Femur (tissue), 1 donor: ENCODE results near the gene FLOT1.
"Not testable (repeated sequence)": the region's sequence is repeated elsewhere in the genome, so short reads cannot be mapped to it uniquely, and the experiment has no call there.

Source experiments
- DNase-seq: peaks from one replicate; pipeline ENCODE4 v3.0.0-alpha.2; 2017

FLOT1 gene

DNA sequence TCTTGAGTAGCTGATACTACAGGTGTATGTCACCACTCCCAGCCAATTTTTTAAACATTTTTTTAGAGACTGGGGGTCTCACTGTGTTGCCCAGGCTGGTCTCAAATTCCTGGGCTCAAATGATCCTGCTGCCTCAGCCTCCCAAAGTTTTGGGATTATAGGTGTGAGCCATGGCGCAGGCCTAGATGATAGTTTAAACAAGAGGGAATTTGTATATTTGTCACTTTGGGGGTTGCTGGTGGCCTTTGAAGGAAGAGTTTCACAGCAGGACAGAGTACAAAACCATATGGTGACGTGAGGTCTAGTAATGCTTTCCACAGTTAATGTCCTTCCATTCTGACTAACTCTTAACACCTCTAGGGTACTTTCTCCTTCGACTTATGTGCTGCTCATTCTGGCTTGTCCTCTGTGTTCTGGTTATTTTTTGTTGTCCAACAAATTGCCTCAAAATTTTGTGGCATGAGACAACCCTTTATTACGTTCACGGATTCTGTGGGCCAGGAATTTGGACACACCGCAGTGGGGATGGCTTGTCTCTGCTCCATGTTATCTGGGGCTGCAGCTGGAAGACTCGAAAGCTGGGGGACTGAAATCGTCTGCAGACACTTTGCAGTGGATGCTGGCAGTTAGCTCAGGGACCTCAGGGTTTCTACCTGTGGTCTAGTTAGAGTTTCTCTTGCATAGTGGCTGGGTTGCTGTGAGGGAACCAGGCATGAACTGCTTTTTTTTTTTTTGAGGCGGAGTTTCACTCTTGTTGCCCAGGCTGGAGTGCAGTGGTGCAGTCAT is 24.9 kb upstream of the FLOT1 start:
- no peak for DNase-seq

- DNase-seq: no peak
Observed at GRCh38 chr6:30766461-30767157, 24.1 kb upstream of the FLOT1 start.

DNA sequence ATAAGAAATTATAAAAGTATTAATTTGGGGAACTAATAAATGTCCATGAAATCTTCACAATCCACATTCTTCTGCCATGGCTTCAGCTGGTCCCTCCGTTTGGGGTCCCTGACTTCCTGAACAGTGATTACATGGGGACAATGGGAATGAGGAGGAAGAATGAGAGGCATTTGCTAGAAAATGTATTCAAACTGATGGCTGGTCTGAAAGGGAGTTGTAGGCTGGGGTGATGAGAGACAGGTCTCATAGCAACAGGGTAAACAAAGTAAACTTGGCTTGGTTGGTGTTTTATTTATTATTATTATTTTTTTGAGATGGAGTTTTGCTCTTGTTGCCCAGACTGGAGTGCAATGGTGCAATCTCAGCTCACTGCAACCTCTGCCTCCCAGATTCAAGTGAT is 23.0 kb upstream of the FLOT1 start:
- DNase-seq: not testable (repeated sequence)

DNA sequence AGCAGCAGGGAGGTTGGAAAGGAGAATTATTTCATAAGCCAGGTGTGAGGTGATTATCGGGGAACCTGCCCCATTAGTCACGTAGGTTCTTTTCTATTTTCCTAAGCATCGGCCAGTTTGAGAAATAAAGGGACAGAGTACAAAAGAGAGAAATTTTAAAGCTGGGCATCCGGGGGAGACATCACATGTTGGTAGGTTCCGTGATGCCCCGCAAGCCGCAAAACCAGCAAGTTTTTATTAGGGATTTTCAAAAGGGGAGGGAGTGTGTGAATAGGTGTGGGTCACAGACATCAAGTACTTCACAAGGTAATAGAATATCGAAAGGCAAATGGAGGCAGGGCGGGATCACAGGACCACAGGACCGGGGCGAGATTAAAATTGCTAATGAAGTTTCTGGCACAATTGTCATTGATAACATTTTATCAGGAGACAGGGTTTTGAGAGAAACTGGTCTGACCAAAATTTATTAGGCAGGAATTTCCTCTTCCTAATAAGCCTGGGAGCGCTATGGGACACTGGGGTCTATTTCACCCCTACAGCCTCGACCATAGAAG is 22.1 kb upstream of the FLOT1 start:
- not testable (repeated sequence) for DNase-seq

- no peak for DNase-seq
Observed at GRCh38 chr6:30763618-30764489, 21.4 kb upstream of the FLOT1 start.

- no peak for DNase-seq
Observed at GRCh38 chr6:30763155-30763617, 20.7 kb upstream of the FLOT1 start.

- no peak for DNase-seq
Observed at GRCh38 chr6:30761791-30762429, 19.4 kb upstream of the FLOT1 start.

DNA sequence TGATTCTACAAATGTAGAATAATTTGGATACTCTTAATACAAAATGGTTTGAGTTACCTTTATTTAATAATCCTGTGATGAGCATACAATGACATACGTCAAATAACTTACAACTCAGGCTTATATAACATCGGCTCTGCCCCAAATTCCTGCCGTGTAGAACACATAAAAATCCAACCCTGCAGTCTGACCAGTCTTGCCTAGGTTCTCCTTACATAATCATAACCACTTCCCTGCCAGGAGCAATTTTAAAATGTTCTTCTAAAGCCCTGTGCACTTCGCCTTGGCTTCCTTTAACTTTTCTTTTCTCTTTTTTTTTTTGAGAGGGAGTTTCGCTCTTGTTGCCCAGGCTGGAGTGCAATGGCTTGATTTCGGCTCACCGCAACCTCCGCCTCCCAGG is 18.1 kb upstream of the FLOT1 start:
- no peak for DNase-seq

DNA sequence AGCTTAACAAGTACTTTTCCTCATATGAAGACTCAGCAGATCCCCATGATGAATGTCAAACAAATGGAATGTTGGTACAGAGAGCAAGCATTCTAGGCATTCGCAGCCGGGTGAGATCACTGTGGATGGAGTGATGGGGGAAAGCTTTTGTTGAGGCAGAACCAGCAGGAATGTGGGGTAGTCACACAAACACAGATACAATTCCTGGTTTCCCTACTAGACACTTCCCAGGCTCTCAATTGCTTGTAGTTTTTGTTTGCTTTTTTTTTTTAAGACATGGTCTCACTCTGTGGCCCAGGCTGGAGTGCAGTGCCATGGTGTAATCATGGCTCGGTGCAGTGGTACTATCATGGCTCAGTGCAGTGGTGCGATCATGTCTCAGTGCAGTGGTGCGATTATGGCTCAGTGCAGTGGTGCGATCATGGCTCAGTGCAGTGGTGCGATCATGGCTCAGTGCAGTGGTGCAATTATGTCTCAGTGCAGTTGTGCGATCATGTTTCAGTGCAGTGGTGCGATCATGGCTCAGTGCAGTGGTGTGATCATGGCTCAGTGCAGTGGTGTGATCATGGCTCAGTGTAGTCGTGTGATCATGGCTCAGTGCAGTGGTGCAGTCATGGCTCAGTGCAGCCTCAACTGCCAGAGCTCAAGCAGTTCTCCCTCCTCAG is 17.2 kb upstream of the FLOT1 start:
- DNase-seq: no peak

DNA sequence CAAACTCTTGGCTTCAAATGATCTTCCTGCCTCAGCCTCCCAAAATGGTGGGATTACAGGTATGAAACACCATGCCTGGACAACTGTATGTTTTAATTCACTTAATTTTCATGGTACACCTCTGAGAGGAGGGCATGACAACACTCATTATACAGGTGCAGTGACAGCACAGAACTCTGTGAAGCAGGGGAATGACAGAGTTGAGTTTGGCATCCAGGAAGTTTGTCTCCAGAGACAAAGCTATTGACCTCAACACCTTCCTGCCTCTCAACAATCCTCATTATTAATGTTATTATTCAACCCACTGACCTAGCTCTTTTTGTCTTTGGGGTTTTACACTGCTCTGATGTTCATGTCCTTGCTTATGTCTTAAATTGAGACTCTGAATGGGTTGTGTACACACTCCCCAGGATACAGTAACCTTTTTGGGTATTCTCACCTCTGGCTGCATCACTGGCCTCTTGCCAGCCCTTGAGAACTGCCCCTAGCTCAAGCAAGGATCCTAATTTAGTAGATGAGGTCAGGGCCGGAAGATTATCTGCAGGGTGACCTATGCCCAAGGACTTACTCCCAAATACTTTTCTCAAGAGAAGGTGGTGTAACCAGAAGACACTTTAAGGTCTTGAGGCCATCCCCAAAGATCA is 14.9 kb upstream of the FLOT1 start:
- DNase-seq: no peak

- not testable (repeated sequence) for DNase-seq
Observed at GRCh38 chr6:30756405-30757003, 14.0 kb upstream of the FLOT1 start.

- DNase-seq: no peak
Observed at GRCh38 chr6:30754631-30755030, 12.1 kb upstream of the FLOT1 start.

- DNase-seq: peak; percentile 95
Observed at GRCh38 chr6:30752157-30752927, 9.9 kb upstream of the FLOT1 start.

GRCh38 chr6:30750379-30750668 is 7.8 kb upstream of the FLOT1 start:
- DNase-seq: no peak

DNA sequence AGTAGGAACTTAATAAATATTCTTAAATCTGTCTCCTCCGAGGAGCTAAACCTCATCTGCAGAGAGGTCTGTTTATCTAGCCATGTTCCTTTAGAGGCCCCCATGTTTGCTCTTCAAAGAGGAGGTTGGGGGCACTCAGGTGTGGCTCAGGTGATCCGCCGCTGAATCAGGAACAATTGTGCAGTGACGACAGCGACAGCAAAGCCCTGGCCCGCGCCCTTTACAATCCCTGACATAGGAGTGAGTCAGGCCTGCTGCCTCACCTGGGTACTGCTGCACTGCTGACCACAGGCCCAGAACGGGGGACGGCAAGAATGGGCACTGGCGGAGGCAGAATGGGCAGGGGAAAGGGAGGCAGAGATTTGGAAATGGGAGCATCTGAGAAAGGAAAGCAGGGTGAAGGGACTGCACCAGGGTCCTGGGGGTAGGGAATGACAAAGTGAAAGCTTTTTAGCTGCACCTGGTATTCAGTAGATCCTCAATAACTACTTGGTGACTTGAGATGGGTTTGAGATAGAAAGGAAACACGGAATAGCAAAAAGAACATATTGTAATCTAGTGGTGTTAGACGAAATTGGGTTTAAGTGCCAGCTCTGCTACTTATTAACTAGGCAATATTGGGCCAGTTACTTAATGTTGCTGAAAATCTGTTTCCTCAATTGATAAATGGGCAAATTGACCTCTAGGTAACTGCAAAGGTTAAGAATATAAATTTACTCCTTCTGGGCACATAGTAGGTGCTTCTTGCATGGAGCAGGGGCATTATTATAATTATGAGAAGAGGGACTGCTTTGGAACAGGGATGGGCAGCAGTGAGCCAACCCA is 7.3 kb upstream of the FLOT1 start:
- DNase-seq: no peak

DNA sequence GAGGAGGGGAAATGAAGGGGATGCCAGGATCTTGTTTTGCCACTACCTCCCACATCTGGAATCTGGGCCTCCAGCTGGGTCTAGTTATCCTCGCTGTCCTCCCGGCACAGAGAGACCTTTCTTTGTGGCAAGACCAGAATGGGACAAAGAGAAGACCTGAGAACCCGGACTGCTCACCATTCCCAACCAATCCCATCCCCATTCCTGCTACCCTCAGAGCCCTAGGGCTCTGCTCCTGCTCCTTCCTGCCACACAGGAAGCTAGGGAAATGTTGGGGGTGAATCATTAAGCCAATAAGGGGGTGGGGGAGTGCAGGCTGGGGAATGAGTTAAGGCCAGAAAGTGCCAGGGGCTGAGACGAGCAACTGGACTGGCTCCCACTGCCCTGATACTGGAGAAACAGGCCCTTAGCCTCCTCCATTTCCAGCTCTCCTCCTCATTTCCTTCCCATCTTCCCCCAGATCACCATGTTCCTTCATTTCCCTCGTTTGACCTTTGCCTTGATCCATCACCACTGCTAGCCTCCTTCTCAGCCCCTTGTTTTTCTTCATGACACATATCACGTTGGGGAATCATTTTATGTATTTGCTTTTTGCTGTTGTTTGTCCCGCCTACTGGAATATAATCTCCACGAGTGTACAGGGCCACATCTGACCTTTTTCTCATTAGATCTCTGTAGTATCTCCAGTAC is 6.5 kb upstream of the FLOT1 start:
- no peak for DNase-seq

- no peak for DNase-seq
Observed at GRCh38 chr6:30747902-30748769, 5.6 kb upstream of the FLOT1 start.

DNA sequence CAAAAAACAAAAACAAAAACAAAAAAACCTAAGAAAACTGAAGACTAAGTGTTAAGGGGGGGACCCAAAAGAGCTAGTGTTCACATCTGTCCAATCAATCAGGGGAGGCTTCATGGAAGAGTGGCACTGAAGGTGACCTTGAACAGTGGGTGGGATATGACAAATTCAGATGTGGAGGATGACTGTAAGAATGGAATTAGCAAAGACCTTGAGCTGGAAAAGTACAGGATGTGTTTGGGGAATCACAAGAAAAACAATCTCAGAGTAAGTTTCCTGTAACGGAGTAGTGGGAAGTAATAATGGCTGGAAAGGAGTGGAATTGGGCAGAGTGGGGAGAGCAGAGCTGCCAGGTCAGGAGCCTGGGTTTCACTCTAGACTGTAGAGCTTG is 4.8 kb upstream of the FLOT1 start:
- DNase-seq: no peak
